Upper lobe of right lung (tissue), 1 donor: ENCODE data around the gene B3GNT7. TPM values are rescaled to one million over a fixed set of nuclear protein-coding genes. Genes with fewer than 3 reads are reported as not detected.
A peak's percentile ranks its signal among the peaks of the same experiment; 100 is the strongest.

ENCODE experiments used
- ATAC-seq: fragments of 200-7000 bp; cut with Tn5 transposase; one replicate; pipeline ENCODE4 v1.9.1; 2020; ENCODE audit warnings: mild to moderate bottlenecking, moderate library complexity
- DNase-seq: peaks from one replicate; pipeline ENCODE4 v3.0.0-alpha.2; 2020
- H3K27ac ChIP-seq: fragments of 200-600 bp; one replicate; pipeline ENCODE4 v1.8.0; 2022
- H3K27me3 ChIP-seq: fragments of 200-600 bp; one replicate; pipeline ENCODE4 v1.8.0; 2022; ENCODE audit warnings: mild to moderate bottlenecking
- H3K36me3 ChIP-seq: fragments of 200-600 bp; one replicate; pipeline ENCODE4 v1.8.0; 2022
- H3K4me1 ChIP-seq: fragments of 200-600 bp; one replicate; pipeline ENCODE4 v1.8.0; 2022
- H3K4me3 ChIP-seq: fragments of 200-600 bp; one replicate; pipeline ENCODE4 v1.8.0; 2022; ENCODE audit warnings: mild to moderate bottlenecking
- H3K9me3 ChIP-seq: fragments of 200-600 bp; one replicate; pipeline ENCODE4 v1.8.0; 2022
- intact Hi-C: fragments of 100-400 bp; cut with DNase I; formaldehyde crosslinking; loops from one replicate; pipeline ENCODE4 v1.11.0; 2022
- total RNA-seq: library from RNA; stranded (reverse); fragmentation: NEBNext Ultra II Directional; extraction: Animal tissue kit (Norgen Biotek cat#: 25700); gene quantifications from one replicate; pipeline ENCODE4 v1.2.1, GENCODE V29; 2021
- TF ChIP-seq, protein P1 (sequence below): fragments of 200-600 bp; IDR thresholded peaks from one replicate; pipeline ENCODE4 v1.8.0; 2022; ENCODE audit warnings: antibody characterized with exemption
- donor health status: DM: no; HTN: yes; CAD: no; lungs with severe emphysema.

The B3GNT7 gene
- total RNA-seq, 1 donor from 2014 or later = 53.5 TPM

DNA sequence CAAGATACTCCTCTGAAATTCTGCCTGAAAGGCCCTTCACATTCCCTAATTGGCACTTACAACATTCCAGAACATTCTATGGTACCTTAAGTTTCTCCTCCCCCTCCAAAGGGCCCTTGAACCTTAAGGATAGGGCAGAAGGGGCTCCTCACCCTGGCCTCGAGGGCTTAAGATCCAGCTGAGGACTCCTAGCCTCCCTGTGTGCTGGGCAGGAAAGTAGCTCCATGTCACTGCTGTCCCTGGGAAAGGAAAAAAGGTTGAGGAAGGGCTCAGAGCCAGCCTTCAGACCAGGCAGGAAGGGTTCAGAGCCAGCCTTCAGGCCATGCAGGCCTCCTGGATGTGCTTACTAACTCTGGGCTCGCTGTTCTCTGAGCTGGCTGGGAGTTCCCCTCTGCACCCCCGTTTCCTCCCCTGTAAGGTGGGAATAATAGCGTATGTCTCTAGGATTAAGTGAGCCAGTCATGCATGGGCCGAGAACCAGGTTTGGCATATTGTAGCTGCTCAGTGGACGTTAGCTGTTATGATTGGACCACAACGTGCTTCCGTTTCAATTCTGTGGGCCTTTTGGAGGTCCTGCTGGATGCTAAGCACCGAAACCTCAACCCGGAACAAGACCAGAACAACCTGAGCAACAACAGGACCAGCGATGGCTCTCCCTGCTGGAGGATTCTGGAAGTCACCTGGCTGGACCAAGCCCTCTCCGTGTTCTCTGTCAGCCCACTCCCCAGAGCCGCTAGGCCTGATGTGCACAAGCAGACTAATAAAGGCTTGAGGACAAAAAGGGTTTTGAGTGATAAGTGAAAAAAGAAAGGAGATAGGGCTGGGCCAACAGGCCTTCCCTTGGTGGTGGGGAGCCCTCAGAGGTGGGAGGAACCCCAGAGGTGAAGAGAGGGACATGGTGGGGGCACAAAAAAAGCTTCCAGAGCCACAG, 1.0 kb upstream of the B3GNT7 start:
- intact Hi-C loops = loop anchor here (10.0 kb wide), 1 partner anchor 170 kb away; no protein-coding TSS in a partner anchor
- H3K27ac ChIP-seq = peak overlapping the region; percentile 77
- peak overlapping the region; percentile 56 for H3K4me3 ChIP-seq
- peaks cover 18% of the 10 kb centered on the region for H3K4me1 ChIP-seq
- DNase-seq = no peak
- H3K9me3 ChIP-seq = no peaks in the 10 kb centered on the region
- H3K27me3 ChIP-seq = peaks cover 5% of the 10 kb centered on the region
- peaks cover 6% of the 10 kb centered on the region for H3K36me3 ChIP-seq
- ATAC-seq = peak; percentile 58
- TF ChIP-seq, protein P1, sequence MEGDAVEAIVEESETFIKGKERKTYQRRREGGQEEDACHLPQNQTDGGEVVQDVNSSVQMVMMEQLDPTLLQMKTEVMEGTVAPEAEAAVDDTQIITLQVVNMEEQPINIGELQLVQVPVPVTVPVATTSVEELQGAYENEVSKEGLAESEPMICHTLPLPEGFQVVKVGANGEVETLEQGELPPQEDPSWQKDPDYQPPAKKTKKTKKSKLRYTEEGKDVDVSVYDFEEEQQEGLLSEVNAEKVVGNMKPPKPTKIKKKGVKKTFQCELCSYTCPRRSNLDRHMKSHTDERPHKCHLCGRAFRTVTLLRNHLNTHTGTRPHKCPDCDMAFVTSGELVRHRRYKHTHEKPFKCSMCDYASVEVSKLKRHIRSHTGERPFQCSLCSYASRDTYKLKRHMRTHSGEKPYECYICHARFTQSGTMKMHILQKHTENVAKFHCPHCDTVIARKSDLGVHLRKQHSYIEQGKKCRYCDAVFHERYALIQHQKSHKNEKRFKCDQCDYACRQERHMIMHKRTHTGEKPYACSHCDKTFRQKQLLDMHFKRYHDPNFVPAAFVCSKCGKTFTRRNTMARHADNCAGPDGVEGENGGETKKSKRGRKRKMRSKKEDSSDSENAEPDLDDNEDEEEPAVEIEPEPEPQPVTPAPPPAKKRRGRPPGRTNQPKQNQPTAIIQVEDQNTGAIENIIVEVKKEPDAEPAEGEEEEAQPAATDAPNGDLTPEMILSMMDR = peak; percentile 26

DNA sequence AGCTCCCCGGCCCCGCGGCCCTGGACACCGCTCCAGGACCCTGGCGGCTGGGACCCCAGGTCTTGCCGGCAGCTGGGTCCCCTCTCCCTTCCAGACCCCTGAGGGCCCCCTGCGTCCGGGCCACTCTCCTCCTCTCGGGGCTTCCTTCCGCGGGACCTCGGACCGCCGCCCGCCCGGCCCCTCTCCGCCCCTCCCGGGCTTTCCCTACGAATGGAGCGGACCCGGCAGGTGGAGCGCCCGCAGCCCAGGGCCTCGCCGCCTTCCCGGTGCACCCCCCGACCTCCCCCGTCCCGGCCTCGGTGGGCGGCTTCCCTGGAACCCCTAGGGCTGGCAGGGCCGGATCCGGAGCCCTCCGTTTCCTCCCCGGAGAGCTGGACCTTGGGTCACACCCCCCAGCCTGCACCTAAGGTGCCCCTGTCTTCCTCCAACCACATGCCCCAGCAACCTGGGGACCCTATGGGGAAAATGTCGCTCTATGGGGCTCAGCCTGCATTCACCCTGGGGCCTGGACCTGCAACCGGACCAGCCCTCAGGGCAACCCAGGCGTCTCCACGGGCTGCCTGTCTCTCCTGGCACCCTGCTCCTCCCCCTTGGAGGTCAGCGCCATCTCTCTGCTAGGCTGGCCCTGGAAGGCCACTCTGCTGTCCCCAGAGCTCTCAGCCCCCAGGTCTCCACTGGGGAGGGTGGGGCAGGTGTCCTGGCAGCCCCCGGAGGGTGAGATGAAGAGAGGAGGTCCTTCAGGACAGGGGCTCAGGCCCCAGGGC, 730 bp downstream of the B3GNT7 start:
- no peak for DNase-seq
- peak; percentile 15 for ATAC-seq
- H3K27ac ChIP-seq = peak overlapping the region; percentile 63
- H3K4me3 ChIP-seq = peak overlapping the region; percentile 56
- H3K4me1 ChIP-seq = peaks cover 30% of the 10 kb centered on the region
- intact Hi-C loops = loop anchor here (10.0 kb wide), 1 partner anchor 171 kb away; no protein-coding TSS in a partner anchor
- H3K36me3 ChIP-seq = peaks cover 6% of the 10 kb centered on the region
- TF ChIP-seq, protein P1 = no peak
- peaks cover 5% of the 10 kb centered on the region for H3K27me3 ChIP-seq
- no peaks in the 10 kb centered on the region for H3K9me3 ChIP-seq

DNA sequence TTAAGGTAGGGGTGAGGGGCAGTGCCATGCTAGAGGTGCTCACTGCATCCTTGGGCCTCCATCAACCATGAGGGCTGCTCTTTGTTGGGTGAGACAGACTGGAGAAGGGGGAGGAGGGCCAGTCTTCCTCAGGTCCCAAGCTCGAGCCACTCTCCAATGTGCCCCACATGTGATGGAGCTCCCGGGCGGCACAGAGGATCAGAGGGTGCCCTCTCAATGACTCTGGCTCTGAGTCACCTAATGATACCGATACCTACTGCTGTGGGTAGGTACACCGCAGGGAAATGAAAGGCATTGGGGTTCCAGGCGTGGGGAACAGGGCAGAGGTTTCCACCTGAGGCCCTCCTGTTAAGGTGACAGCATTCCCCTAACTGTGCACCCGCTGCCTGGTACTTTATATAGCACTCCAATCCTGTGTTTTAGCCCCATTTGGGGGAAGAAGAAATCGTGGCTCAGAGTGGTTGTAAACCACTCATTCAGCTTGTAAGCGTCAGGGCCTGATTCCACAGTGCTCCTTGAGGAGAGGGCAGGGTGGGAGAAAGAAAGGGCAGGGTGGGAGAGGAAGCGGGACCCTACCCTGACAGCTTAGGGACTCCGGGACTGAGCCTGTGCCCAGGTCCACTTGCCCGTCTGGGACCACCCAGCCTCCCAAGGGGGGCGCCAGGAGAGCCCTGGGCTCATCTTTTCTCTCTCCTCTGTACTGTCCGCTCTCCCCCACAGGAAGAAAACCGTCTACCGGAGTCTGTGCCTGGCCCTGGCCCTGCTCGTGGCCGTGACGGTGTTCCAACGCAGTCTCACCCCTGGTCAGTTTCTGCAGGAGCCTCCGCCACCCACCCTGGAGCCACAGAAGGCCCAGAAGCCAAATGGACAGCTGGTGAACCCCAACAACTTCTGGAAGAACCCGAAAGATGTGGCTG, 1.8 kb downstream of the B3GNT7 start:
- intact Hi-C loops = loop anchor here (10.0 kb wide), 1 partner anchor 172 kb away; no protein-coding TSS in a partner anchor
- Histone ChIP-seq H3K27me3 (peaks cover 5% of the 10 kb centered on the region), H3K27ac (no peak overlapping the region), H3K4me1 (peaks cover 30% of the 10 kb centered on the region), H3K4me3 (peak overlapping the region; percentile 56), H3K9me3 (no peaks in the 10 kb centered on the region), H3K36me3 (peaks cover 6% of the 10 kb centered on the region)
- DNase-seq = no peak
- ATAC-seq = no peak
- TF ChIP-seq, protein P1 = no peak

DNA sequence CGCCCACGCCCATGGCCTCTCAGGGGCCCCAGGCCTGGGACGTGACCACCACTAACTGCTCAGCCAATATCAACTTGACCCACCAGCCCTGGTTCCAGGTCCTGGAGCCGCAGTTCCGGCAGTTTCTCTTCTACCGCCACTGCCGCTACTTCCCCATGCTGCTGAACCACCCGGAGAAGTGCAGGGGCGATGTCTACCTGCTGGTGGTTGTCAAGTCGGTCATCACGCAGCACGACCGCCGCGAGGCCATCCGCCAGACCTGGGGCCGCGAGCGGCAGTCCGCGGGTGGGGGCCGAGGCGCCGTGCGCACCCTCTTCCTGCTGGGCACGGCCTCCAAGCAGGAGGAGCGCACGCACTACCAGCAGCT, 2.4 kb downstream of the B3GNT7 start:
- peaks cover 6% of the 10 kb centered on the region for H3K36me3 ChIP-seq
- H3K27me3 ChIP-seq = peaks cover 5% of the 10 kb centered on the region
- peaks cover 30% of the 10 kb centered on the region for H3K4me1 ChIP-seq
- intact Hi-C loops = loop anchor here (10.0 kb wide), 1 partner anchor 173 kb away; no protein-coding TSS in a partner anchor
- H3K4me3 ChIP-seq = no peak overlapping the region
- ATAC-seq (no peak), DNase-seq (no peak)
- TF ChIP-seq, protein P1 = no peak
- no peaks in the 10 kb centered on the region for H3K9me3 ChIP-seq
- no peak overlapping the region for H3K27ac ChIP-seq

DNA sequence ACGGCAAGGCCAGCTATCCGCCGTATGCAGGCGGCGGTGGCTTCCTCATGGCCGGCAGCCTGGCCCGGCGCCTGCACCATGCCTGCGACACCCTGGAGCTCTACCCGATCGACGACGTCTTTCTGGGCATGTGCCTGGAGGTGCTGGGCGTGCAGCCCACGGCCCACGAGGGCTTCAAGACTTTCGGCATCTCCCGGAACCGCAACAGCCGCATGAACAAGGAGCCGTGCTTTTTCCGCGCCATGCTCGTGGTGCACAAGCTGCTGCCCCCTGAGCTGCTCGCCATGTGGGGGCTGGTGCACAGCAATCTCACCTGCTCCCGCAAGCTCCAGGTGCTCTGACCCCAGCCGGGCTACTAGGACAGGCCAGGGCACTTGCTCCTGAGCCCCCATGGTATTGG, 3.1 kb downstream of the B3GNT7 start:
- no peak overlapping the region for H3K27ac ChIP-seq
- H3K36me3 ChIP-seq = peaks cover 6% of the 10 kb centered on the region
- DNase-seq (no peak), ATAC-seq (no peak)
- peaks cover 5% of the 10 kb centered on the region for H3K27me3 ChIP-seq
- TF ChIP-seq, protein P1 = no peak
- no peaks in the 10 kb centered on the region for H3K9me3 ChIP-seq
- no peak overlapping the region for H3K4me3 ChIP-seq
- peaks cover 29% of the 10 kb centered on the region for H3K4me1 ChIP-seq
- intact Hi-C loops = loop anchor here (10.0 kb wide), 1 partner anchor 174 kb away; no protein-coding TSS in a partner anchor
